NT2/D1 (cell line): ENCODE measurements around the gene NEURL3.

Source experiments
- YY1 ChIP-seq: IDR thresholded peaks from 2 replicates; pipeline ENCODE4 v1.6.1; 2011; ENCODE audit not compliant: insufficient read length, insufficient read depth
- ZNF274 ChIP-seq: IDR thresholded peaks from 2 replicates; pipeline ENCODE4 v1.6.1; 2011; ENCODE audit warnings: mild to moderate bottlenecking, low read depth, low read length

- TF ChIP-seq YY1, result no peak
- no peak for TF ChIP-seq ZNF274
Measured at GRCh38 chr2:96540136-96540535, 35.0 kb upstream of the NEURL3 start.
